GM18951 (cell line): ENCODE results near the gene ZIC3.

Experiments
- POLR2A ChIP-seq: IDR thresholded peaks from 4 replicates; pipeline ENCODE4 v1.6.1; 2011; ENCODE audit warnings: mild to moderate bottlenecking; ENCODE audit not compliant: insufficient read length, insufficient read depth; ENCODE audit errors: extremely low read depth
- in situ Hi-C: fragments of 300-500 bp; cut with MboI; formaldehyde crosslinking; loops from one replicate; pipeline ENCODE4 v1.12.0; 2022; ENCODE audit warnings: low sequenced_read_pairs, mixed read lengths, inconsistent platforms; ENCODE audit not compliant: unreplicated experiment

Gene ZIC3

DNA sequence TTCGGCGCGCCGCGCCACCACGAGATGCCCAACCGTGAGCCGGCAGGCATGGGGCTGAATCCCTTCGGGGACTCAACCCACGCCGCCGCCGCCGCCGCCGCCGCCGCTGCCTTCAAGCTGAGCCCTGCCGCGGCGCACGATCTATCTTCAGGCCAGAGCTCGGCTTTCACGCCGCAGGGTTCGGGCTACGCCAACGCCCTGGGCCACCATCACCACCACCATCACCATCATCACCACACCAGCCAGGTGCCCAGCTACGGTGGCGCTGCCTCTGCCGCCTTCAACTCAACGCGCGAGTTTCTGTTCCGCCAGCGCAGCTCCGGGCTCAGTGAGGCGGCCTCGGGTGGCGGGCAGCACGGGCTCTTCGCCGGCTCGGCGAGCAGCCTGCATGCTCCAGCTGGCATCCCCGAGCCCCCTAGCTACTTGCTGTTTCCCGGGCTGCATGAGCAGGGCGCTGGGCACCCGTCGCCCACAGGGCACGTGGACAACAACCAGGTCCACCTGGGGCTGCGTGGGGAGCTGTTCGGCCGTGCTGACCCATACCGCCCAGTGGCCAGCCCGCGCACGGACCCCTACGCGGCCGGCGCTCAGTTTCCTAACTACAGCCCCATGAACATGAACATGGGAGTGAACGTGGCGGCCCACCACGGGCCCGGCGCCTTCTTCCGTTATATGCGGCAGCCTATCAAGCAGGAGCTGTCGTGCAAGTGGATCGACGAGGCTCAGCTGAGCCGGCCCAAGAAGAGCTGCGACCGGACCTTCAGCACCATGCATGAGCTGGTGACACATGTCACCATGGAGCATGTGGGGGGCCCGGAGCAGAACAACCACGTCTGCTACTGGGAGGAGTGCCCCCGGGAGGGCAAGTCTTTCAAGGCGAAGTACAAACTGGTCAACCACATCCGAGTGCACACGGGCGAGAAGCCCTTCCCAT, 1.1 kb downstream of the ZIC3 start:
- in situ Hi-C loops, result no loop called here

DNA sequence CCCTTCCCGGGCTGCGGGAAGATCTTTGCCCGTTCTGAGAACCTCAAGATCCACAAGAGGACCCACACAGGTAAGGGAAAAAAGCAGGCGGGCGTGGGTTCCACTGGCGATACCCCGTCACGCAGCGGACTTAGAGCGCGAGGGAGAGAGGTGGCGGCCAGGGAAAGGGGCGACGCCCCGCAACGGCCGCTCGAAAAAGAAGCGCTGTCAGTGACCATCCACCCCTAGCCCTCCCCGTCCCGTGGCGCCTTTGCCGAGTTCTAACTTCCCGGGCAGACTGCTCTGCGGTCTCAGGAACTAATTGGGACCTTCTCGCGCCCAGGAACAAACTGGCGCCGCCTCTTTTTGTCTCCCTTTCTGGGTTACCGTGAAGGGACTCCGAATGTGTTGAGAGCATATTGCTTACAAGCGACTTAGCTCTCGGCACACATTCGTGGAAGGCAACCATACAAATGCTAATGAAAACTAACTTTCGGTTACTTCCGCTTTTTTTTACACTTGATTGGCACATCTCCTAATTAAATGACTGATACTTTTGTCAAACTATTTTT, 1.8 kb downstream of the ZIC3 start:
- in situ Hi-C loops, result no loop called here
- TF ChIP-seq POLR2A, result no peak

More for the DNA sequence above, 1.1 kb downstream of the ZIC3 start:
- TF ChIP-seq POLR2A, result no peak

DNA sequence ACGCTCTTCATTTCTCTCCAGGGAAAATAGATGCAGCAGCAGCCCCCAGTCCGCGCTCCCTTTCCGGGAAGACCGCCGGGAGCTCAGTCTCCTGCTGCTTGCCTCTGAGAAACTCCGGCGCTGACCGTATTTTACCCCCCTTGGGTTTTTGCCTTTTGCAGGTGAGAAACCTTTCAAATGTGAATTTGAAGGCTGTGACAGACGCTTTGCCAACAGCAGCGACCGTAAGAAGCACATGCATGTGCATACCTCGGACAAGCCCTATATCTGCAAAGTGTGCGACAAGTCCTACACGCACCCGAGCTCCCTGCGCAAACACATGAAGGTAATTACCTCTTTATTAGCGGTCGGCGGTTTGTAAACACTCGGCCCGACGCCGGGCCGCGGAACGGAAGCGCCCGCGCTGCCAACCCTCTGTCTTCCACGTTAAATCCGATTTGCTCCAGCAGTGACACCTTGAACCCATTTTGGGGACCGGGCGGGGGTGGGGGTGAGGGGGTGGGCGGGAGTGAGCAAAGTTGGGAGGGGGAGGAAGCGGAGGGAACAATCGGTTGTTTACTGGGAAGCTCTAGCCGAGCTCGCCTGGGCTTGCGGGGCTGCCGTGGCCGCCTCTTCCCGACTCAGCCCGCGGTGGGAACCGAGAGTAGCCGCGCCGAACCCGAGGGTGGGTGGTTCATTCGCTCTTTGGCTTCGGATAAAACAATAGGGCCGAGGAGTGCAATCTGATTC, 3.0 kb downstream of the ZIC3 start:
- no peak for TF ChIP-seq POLR2A
- in situ Hi-C loops, result no loop called here

DNA sequence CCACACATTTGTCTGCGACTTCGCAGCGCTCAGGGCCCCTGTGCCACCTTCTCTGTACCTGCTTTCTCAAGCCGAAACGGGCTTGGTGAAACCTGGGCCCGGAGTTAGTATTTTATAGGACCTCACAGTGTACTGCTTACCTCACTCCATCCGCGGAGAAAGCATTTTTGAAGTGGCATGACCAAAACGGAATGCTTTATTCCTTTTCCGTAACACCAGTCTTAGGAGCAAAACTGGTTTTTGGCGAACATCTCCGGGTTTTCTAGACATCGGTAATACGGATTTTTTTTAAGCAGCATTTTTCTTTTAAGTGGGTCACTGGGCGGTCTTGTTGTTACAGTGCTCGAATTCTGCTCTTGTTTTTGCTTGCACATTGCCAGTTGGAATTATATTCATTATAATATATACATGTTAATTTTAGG, 3.6 kb downstream of the ZIC3 start:
- no peak for TF ChIP-seq POLR2A
- in situ Hi-C loops, result no loop called here

DNA sequence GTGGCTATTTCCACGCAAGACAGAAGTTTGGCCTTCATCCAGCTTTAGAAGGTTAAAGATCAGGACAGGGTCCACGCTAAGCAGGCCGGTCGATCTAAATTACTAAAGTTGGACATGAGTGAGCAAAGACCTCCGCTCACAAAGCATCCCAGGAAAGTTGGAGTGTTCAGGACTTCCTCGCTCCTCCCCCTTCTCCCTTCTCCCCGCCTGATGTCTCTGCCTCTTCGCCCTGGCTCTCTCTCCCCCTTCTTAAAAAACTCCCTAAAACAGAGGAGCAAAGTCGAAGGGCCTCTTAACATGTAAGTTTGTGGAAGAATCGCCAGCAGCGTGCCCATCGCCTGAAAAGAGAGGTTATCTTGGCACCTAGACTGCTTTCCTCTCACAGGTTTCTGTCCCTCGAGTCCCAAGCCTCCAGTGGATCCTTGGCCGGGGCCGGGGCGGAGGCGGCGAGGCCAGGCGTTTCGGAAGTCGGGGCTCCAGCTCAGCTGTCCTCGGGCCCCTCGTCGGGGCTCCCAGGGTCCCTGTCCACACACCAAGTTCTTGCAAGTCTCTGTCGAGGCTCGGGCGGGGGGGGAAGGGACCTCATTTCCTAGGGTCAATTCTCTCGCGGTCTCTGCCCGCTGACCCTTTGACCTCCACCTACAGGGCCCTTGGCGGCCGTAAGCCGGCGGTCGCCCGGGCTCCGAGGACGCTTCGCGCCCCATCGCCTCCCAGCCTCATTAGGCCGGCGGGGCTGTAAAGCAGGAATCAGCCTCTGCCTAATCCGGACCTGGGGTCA, 7.6 kb downstream of the ZIC3 start:
- in situ Hi-C loops, result no loop called here
- TF ChIP-seq POLR2A, result no peak

DNA sequence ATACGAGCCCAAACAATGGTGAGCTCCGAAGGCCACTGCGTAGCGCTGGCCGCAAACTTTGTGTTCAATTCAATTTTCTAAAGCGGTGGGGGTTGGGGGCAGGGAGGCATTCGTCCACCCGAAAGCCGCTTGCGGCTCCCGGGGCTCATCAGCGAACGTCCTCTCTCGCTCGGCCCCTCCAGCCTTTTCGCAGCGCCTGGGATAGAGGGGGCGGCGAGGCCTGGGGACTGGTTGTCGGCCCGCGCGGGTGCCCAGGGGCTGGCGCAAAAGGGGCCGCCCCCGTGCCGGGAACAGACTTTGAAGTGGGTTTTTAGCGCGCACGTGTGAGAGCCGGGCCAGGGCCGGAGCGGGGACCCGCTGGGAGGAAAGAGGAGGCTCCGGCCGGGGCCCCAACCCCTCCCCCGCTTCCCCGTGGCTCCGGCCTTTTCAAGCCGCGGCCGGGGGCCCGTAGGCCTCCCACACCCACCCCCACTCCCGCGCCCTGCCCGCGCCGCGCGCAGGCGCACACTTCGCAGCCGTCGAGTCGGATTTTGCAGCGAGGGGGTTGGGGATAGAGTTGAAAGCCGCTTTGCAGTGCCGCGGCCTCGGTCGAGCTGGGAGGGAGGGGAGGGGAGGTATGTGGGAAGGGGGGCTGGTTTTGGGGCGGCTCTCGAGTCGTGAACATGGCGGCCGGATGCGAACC, 8.3 kb downstream of the ZIC3 start:
- TF ChIP-seq POLR2A, result no peak
- in situ Hi-C loops, result no loop called here

DNA sequence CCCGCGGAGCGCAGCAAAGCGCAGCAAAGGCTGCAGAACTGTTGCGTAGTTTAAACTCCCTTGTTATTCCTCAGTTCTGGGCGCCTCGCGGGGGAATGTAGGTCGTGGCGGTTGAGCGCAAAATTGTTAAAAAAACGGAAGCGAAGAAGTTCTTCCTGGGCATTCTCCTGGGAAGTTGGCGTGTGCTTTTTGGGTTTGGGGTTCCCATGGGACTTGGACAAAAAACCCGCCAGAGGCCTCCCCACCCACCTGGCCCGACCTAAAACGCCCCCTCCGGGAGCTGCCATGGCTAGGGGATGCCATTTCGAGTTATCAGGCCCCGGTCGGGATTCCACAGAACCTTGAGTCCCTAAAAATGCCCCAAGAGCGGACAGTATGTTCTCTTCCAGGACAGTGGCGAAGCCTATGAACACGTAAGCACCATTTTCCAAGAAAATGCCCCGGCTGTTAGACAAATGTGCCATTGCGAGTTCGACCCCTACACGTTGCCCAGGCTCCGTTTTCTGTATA, 8.9 kb downstream of the ZIC3 start:
- TF ChIP-seq POLR2A, result no peak
- in situ Hi-C loops, result no loop called here

DNA sequence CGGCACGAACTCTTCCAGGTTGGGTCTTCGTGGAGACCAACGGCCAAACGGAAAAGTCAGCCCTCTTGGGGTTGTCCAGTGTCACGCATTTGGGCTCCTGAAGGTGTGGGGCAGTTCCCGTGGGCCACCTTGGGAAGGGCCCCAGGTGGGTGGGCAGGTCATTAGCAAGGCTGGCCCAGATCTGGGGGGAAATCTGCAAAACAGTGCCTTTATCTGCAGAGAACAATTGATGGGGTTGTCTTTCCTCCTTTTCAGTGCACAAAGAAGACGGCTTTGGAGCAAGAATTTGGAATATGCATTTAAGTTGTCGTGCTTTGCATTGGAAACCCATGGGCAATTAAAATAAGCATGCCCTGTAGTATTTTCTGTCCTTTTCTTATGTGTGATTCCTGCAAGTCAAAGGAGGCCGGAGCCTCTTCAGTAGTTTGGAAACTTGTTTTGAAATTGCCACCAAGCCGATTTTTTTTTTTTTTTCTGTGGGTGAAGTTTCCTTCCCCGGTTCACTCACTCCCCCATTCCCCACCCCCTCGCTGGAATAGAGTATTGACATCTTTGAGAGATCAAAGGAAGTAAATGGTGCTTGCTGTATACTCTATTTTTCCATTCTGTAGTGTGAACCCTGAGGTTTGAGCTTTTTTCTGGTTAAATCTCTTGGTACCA, 9.8 kb downstream of the ZIC3 start:
- in situ Hi-C loops, result no loop called here
- TF ChIP-seq POLR2A, result no peak

DNA sequence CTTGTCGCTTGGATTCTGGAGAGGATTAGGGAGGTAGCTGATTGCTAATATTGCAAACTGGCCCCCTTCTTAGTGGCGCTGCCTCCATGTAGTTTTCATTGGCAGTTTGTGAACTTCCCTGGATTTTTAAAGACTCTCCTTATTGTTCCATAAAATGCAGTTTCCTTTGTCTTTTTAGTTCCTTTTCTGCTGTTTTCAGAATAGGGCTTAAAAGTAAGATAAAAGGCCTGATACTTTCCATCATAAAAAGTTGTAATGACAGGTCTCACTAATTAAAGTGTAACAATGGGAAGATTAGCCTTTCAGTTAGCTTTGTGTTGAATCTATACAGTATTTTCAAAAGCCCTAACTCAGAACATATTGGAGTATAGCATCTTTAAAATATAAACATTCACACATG, 21.2 kb downstream of the ZIC3 start:
- in situ Hi-C loops, result no loop called here
- TF ChIP-seq POLR2A, result no peak

DNA sequence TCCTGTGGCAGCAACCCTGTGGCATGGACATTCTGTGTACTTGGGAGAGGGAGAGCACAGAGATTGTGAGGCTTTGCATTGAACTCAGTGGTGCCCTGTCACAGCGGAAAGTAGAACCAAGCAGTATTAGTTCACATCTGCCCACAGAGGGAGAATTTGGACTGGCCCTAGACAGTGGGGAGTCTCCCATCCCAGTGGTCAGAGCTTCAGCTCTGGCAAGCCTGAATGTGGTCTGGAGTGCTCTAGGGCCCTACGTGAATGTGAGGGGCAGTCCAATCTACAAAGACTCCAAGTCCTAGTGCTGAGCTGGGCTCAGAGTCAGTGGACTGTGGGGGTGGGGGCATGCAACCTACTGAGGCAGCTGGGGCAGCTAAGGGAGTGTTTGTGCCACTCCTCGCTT, 34.8 kb downstream of the ZIC3 start:
- TF ChIP-seq POLR2A, result no peak
- in situ Hi-C loops, result no loop called here
